H7 (cell line): ENCODE data around the gene TVP23A. TPM values are rescaled to one million over a fixed set of nuclear protein-coding genes. Genes with fewer than 3 reads are reported as not detected.
"Not testable (repeated sequence)": the region's sequence is repeated elsewhere in the genome, so short reads cannot be mapped to it uniquely, and the experiment has no call there.

Source experiments
- DNase-seq: peaks from one replicate; pipeline ENCODE4 v3.0.0; 2012
- H3K27me3 ChIP-seq: 2 replicates; pipeline ENCODE4 v1.6.0; 2011; ENCODE audit warnings: mild to moderate bottlenecking, low read length; ENCODE audit not compliant: control insufficient read depth, insufficient read depth
- H3K36me3 ChIP-seq: replicated peaks from 2 replicates; pipeline ENCODE4 v1.5.1; 2011; ENCODE audit warnings: low read length; ENCODE audit not compliant: control insufficient read depth, insufficient read depth
- H3K4me3 ChIP-seq: 2 replicates; pipeline ENCODE4 v1.5.1; 2011; ENCODE audit warnings: low read depth, mild to moderate bottlenecking, control low read depth, low read length, moderate library complexity; ENCODE audit not compliant: insufficient read depth
- total RNA-seq: library from RNA; depleted of rRNA; stranded (reverse); fragments of >200 nt; shearing (Covaris generic); gene quantifications from 2 replicates; pipeline ENCODE4 v1.2.3, GENCODE V29; 2014

TVP23A gene
- total RNA-seq, 1 experiment from 2014 or later: 0.55 TPM

DNA sequence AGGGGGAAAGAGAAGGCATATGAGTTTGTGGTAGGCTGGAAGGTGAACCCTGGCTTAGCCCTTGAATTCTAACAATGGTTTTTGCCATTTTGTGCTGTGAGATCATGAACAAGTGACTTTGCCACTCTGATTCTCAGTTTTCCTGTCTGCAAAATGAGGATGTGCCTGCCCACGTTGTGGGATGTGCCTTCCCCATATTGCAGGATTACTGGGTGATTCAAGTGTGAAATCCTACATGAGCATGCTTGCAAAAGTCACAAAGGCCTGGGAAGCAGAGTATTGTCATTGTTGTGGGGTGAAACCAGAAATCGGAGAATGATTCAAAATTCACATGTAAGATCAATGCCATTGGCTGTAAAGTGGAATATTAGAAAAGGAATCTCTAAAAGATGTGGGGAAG lies 28.6 kb upstream of the TVP23A start:
- Histone ChIP-seq H3K27me3 (no peaks in the 10 kb centered on the region), H3K36me3 (no peaks in the 10 kb centered on the region), H3K4me3 (no peak overlapping the region)
- no peak for DNase-seq

DNA sequence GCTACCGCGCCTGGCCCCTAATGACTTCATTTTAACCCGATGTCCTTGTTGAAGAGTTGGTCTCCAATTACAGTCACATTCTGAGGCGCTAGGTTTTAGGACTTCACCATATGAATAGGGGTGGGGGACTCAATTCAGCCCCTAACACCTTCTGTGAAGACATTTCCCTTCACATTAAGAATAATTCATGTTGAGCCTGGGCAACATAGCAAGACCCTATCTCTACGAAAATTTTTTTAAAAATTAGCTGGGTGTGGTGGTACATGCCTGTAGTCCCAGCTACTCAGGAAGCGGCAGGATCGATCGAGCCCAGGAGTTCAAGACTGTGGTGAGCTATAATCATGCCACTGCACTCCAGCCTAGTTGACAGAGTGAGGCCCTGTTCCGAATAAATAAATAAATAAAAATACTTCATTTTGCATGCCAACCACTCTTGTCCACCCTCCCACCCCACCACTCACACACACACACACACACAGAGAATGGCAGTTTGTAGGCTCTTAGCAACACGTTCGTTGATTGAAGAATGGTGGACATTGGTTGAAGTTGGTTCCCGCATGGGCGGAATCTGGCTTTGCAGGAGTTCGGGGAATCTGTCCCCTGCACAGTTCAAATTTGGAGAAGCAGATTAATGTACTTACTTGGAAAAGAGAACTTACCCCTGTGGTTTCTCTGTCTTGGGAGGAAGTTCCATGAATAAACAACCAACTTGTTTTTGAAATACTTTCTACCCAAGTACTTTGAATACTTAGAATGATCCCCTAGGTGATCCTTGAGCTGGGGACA lies 27.8 kb upstream of the TVP23A start:
- Histone ChIP-seq H3K4me3 (no peak overlapping the region), H3K27me3 (no peaks in the 10 kb centered on the region), H3K36me3 (no peaks in the 10 kb centered on the region)
- no peak for DNase-seq

DNA sequence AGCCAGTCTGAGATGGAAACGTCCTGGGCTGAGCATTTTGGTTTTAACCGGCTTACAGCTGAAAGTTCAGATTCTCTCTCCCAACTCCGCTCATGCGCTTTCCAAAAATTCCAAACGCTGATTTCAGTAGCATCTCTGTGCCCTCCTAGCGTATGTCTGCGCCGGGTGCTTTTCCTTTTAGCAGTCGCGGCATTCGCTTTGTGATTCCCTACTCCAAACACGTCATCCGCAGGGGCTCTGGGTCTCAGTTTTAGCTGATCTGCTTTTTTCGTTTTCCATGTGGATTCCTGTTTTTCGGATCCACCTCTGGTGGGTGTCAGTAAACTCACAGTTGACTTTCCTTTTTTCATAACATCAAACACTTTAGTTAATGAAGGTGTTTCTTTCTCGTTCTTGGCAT lies 22.1 kb upstream of the TVP23A start:
- Histone ChIP-seq H3K27me3 (no peaks in the 10 kb centered on the region), H3K36me3 (no peaks in the 10 kb centered on the region), H3K4me3 (no peak overlapping the region)

DNA sequence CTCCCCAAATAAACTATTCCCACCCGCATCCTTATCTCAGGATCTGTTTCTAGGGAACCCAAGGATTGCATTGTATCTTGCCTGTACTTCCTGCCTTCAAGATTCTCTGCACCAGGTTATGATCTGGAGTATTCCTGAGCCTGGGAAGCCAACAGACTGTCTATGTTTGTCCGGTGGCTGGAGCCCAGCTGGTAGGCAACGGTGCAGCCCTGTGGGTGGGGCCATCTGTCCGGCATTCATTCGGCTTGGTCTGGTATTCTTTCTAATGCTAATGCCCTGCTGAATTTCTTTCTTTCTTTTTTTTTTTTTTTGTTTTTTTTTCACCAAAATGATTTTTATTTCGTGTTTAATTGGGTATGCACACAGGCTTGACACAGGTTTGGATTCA lies 20.7 kb upstream of the TVP23A start:
- Histone ChIP-seq H3K4me3 (no peak overlapping the region), H3K36me3 (no peaks in the 10 kb centered on the region), H3K27me3 (no peaks in the 10 kb centered on the region)
- DNase-seq: peak; percentile 52

More for the DNA sequence above, 22.1 kb upstream of the TVP23A start:
- peak; percentile 16 for DNase-seq

DNA sequence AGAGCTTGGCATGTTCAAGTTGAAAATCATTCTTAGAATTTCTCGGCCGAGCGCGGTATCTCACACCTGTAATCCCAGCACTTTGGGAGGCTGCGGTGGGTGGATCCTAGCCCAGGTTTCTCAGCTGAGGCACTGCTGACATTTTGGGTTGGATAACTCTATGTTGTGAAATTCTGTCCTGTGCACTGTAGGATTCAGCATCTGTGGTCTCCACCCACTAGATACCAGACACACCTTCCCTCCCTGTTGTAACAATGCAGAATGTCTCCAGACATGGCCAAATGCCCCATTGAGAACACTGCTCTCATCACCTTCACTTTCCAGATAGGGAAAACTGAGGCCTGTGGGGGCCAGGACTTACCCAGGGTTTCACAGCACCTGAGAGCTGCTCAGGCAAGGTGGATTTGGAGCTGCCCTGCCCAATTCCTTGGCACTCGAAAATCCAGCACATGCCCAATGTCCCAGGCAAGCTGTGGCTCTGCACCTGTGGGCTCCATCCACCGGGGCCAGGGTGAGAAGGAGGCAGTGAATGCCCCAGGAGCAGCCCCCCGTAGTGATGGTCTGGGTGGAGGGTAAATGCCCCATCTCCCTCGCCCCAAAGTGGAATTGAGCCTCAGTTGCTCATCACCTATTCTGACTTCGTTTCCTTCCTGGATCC lies 20.2 kb upstream of the TVP23A start:
- no peak for DNase-seq

DNA sequence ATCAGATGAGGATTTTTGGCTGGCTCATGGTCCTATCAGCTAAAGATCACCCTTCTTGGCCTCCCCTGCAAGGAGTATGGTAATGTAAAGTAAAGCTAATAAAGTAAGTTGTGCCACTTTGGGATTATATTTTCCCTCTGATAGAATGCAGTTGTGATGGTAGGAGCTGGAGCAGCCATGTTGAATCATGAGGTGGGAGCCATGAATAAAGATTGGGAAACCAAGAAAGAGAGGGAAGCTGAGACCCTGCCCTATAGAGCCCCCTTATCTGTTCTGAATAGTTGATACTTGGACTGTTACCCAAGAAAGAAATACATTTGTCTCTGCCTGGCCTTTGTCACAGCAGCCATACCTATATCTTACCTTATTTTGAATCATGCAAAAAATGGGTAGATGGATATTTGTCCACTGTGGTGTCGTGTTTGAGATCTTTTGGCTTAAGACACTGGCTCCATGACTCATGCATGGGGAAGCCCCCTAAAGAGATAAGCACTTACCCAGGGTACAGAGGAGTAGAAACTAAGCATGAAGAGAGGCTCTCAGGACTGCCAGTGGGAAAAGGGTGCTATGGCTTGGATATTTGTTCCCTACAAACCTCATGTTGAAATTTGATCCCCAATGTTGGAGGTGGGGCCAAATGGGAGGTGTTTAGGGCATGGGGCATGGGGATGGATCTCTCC lies 17.7 kb upstream of the TVP23A start:
- no peak for DNase-seq
- H3K4me3 ChIP-seq: no peak overlapping the region
- no peaks in the 10 kb centered on the region for H3K27me3 ChIP-seq
- no peaks in the 10 kb centered on the region for H3K36me3 ChIP-seq

More for the DNA sequence above, 20.2 kb upstream of the TVP23A start:
- Histone ChIP-seq H3K36me3 (no peaks in the 10 kb centered on the region), H3K4me3 (no peak overlapping the region), H3K27me3 (no peaks in the 10 kb centered on the region)

DNA sequence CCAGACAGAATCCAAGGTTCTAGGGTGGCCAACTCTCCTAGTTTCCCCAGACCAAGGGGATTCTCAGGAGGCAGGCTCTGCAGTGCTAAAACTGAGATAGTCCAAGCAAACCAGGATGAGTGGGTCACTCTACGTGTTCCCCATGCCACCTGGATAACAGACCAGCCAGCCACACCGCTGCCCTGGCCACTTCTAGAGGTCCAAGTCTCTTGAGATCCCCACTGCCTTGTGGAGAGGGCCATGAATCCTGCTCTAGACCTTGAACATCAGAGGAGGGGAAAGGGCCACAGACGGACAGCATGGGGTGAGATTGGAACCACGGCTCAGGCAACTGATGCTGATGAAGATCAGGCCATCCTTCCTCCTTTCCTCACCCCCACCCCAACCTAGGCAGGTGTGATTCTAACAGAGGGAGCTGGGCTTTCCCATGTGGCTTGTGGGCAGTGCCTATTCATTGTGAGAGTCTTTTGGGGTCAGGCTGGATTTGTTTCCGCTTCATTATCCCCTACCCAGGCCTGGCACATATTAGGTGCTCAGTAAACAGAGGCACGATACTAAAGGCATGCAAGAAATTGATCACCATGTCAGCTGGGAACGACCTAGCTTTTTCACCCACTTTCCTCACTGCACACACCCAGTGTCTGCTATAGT lies 16.8 kb upstream of the TVP23A start:
- Histone ChIP-seq H3K27me3 (no peaks in the 10 kb centered on the region), H3K36me3 (no peaks in the 10 kb centered on the region), H3K4me3 (no peak overlapping the region)
- no peak for DNase-seq

DNA sequence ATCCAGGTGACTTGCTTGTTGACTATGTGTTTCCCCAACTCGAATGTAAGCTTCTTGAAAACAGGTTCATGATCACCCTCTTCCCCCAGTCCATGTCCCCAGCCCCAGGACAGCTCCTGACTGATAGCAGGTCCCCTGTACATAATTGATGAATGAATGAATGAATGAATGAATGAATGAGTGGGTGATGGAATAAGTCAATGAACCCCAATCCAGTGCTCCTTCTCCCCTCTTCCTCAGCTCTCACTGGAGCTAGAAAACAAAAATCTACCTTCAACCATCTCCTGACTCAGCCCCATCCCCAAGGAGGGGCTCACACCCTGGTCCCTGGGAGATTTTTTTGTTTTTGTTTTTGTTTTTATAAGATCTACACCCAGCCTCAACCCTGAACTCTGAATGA lies 16.2 kb upstream of the TVP23A start:
- Histone ChIP-seq H3K27me3 (no peaks in the 10 kb centered on the region), H3K36me3 (no peaks in the 10 kb centered on the region), H3K4me3 (no peak overlapping the region)
- no peak for DNase-seq

DNA sequence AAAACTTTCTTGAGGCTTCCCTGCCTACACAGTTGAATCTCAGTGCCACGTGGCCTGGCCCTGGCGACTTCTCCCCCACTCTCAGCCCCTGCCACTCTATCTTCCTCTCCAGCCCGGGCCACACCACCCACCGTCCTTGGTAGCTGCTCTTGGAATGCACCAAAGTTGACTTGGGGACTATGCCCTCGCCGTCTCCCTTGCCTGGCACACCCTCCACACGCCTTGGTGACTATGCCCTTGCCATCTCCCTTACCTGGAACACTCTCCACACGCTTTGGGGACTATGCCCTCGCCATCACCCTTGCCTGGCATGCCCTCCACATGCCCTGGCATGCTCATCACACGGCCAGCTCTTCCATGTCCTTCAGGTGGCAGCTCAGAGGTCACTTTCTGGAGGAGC lies 15.5 kb upstream of the TVP23A start:
- Histone ChIP-seq H3K27me3 (no peaks in the 10 kb centered on the region), H3K4me3 (no peak overlapping the region), H3K36me3 (no peaks in the 10 kb centered on the region)
- DNase-seq: no peak

DNA sequence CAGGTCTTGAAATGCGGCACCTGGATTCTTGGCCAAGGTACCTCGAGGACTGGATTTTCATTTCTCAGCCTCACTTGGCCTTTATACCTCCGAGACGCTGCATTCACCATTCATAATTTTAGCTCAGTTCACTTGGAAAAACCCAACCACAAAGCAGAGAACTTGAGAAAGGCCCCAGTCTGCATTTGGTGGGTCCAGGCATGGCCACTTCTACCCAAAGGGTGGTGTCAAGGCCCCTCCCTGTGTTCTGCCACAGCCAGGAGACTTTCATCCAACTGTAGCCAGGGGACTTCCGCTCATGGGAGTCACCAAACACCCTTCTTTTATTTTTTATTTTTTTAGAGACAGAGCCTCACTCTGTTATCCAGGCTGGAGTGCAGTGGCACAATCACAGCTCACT lies 14.7 kb upstream of the TVP23A start:
- Histone ChIP-seq H3K4me3 (no peak overlapping the region), H3K36me3 (no peaks in the 10 kb centered on the region), H3K27me3 (no peaks in the 10 kb centered on the region)
- DNase-seq: no peak

DNA sequence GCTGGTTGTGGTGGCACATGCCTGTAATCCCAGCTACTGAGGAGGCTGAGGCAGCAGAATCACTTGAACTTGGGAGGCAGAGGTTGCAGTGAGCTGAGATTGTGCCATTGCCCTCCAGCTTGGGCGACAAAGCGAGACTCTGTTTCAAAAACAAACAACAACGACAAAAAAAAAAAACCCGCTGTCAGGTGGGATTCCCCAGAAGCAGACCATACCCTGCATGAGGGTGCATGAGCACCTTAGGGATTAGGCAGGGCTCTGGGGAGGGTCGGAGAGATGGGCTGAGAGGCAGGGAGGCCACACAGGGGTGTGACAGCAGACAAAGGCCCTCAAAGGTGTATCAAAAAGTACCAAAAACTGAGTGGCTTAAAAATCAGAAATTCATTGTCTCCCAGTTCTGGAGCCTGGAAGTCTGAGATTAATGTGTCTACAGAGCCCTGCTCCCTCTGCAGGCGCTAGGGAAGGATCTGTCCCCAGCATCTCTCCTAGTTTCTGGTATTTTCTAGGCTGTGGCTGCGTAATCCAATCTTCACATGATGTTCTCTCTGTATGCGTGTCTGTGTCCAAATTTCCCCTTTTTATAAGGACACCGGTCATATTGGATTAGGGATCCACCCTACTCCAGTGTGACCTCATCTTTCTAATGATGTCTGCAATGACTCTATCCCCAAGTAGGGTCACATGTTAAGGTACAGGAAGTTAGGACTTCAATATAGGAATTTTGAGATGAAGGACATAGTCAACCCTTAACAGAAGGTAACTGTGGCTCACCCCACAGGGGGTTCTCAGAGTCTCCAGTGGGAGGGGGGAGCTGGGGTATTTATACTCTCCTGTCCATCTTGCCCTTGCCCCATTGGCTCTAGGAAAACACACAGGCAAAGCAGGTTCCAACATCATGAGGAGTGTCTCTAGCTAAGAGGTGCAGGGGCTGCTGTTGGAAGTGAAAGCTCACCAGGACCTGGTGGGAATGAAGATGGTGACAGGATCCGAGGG lies 13.6 kb upstream of the TVP23A start:
- peak; percentile 28 for DNase-seq
- no peak overlapping the region for H3K4me3 ChIP-seq
- no peaks in the 10 kb centered on the region for H3K27me3 ChIP-seq
- no peaks in the 10 kb centered on the region for H3K36me3 ChIP-seq

DNA sequence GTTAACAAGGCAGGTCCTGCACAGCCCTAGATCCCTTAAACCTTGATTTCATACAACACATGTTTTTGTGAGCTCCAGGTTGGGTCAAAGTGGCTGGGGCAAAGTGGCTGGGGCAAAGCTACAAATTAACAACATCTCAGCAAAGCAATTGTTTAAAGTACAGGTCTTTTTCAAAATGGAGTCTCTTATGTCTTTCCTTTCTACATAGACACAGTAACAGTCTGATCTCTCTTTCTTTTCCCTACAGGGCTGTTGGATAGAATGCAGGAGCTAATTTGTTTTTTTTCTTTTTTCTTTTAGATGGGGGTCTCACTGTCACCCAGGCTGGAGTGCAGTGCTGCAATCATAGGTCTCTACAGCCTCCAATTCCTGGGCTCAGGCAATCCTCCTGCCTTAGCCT lies 11.6 kb upstream of the TVP23A start:
- not testable (repeated sequence) for DNase-seq, H3K4me3 ChIP-seq, H3K27me3 ChIP-seq, H3K36me3 ChIP-seq

DNA sequence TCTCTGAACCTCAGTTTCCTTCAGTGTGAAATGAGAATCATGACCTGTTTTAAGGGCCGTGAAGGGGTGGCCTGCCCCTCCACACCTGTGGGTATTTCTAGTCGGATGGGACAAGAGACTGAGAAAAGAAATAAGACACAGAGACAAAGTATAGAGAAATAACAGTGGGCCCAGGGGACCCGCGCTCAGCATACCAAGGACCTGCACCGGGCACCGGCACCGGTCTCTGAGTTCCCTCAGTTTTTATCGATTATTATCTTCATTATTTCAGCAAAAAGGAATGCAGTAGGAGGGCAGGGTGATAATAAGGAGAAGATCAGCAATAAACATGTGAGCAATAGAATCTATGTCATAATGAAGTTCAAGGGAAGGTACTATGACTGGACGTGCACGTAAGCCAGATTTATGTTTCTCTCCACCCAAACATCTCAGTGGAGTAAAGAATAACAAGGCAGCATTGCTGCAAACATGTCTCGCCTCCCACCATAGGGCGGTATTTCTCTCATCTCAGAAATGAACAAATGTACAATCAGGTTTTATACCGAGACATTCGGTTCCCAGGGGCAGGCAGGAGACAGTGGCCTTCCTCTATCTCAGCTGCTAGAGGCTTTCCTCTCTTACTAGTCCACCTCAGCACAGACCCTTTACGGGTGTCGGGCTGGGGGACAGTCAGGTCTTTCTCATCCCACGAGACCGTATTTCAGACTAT lies 10.9 kb upstream of the TVP23A start:
- DNase-seq, H3K36me3 ChIP-seq, H3K4me3 ChIP-seq, H3K27me3 ChIP-seq: not testable (repeated sequence)
